NB4 (cell line): Measurements from ENCODE around the gene DPF1.

Experiments used
- DNase-seq: peaks from one replicate; pipeline ENCODE4 v3.0.0; 2010; ENCODE audit warnings: low read depth
- H3K4me3 ChIP-seq: one replicate; pipeline ENCODE4 v1.5.1; 2011; ENCODE audit warnings: mild to moderate bottlenecking, low read depth, low read length, moderate library complexity
- MYC ChIP-seq: IDR thresholded peaks from 2 replicates; pipeline ENCODE4 v1.6.1; 2011; ENCODE audit warnings: low read depth, low read length
- POLR2A ChIP-seq: IDR thresholded peaks from 2 replicates; pipeline ENCODE4 v1.6.1; 2011; ENCODE audit warnings: mild to moderate bottlenecking; ENCODE audit not compliant: insufficient read length; ENCODE audit errors: extremely low read depth
- TF ChIP-seq, protein P1 (sequence below): IDR thresholded peaks from one replicate; pipeline ENCODE4 v1.5.1; 2012; ENCODE audit warnings: low read depth, low read length
- TF ChIP-seq, protein P2 (sequence below): IDR thresholded peaks from 2 replicates; pipeline ENCODE4 v1.6.1; 2011; ENCODE audit warnings: low read depth, low read length

The DPF1 gene

DNA sequence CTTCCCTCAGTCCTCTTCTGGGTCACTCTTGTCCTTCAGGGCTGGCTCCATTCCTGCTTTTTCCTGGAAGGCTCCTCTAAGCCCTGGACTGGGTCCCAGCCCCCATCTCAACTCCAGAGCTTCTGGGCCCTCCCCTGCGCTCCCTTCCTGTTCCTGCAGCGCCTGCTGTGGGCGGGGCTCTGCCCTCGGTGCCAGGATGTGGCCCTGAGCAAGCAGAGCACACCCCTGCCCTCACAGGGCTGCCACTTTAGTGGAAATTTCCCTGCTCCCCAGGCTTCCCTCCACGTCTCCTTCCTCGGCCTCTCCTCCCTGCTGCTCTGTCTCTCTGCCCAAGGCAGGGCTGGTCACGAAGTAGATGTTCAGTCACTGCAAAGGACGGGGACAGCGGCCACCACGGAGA is 28.8 kb downstream of the DPF1 start:
- DNase-seq: no peak
- no peak overlapping the region for H3K4me3 ChIP-seq
- no peak for TF ChIP-seq MYC
- TF ChIP-seq, protein P1, sequence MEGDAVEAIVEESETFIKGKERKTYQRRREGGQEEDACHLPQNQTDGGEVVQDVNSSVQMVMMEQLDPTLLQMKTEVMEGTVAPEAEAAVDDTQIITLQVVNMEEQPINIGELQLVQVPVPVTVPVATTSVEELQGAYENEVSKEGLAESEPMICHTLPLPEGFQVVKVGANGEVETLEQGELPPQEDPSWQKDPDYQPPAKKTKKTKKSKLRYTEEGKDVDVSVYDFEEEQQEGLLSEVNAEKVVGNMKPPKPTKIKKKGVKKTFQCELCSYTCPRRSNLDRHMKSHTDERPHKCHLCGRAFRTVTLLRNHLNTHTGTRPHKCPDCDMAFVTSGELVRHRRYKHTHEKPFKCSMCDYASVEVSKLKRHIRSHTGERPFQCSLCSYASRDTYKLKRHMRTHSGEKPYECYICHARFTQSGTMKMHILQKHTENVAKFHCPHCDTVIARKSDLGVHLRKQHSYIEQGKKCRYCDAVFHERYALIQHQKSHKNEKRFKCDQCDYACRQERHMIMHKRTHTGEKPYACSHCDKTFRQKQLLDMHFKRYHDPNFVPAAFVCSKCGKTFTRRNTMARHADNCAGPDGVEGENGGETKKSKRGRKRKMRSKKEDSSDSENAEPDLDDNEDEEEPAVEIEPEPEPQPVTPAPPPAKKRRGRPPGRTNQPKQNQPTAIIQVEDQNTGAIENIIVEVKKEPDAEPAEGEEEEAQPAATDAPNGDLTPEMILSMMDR: no peak
- no peak for TF ChIP-seq POLR2A
- TF ChIP-seq, protein P2, sequence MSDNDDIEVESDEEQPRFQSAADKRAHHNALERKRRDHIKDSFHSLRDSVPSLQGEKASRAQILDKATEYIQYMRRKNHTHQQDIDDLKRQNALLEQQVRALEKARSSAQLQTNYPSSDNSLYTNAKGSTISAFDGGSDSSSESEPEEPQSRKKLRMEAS: no peak

DNA sequence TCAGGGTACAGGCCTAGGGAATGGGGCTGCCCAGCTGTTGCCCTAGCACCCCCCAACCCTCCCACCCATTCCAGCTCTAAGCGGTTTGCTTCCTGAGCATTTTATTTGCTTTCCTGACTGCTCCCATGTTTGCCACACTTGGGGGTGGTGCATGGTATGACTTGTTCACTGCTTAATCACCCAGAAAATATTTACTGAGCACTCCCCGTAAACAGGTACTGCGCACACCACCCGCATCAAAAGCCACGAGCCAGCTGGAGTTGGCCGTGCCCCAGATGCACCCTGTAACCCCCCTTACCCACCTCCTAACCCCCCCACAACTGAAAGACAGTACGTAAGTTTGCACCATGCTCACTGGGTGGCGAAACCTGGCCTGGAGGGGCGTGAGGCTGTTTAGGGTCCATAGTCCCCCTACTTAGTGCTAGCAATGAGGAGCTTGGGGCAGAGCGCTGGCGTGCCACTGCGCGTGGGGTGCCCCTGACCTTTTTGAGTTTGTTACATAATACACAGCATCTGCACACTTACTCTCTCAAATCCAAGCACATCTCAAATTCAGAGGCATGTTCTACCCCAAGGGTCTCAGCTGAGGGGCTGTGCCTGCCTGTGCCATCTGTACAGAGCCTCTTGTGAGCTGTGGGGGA is 29.8 kb downstream of the DPF1 start:
- no peak for DNase-seq
- no peak overlapping the region for H3K4me3 ChIP-seq
- TF ChIP-seq, protein P1: no peak
- TF ChIP-seq, protein P2: no peak
- TF ChIP-seq MYC: no peak
- no peak for TF ChIP-seq POLR2A

DNA sequence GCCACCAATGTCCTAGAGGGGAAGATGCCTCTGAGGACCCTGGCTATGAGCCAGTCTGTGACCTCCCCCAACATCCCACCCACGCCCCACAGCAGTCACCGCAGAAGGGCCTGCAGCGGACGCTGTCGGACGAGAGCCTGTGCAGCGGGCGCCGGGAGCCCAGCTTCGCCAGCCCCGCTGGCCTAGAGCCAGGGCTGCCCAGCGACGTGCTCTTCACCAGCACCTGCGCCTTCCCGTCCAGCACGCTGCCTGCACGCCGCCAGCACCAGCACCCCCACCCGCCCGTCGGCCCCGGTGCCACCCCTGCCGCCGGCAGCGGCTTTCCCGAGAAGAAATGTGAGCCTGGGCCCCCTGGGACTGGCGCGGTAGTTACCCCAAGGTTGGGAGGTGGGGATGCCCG is 30.6 kb downstream of the DPF1 start:
- no peak for DNase-seq
- TF ChIP-seq MYC (no peak), POLR2A (no peak)
- TF ChIP-seq, protein P1: no peak
- TF ChIP-seq, protein P2: no peak
- no peak overlapping the region for H3K4me3 ChIP-seq

DNA sequence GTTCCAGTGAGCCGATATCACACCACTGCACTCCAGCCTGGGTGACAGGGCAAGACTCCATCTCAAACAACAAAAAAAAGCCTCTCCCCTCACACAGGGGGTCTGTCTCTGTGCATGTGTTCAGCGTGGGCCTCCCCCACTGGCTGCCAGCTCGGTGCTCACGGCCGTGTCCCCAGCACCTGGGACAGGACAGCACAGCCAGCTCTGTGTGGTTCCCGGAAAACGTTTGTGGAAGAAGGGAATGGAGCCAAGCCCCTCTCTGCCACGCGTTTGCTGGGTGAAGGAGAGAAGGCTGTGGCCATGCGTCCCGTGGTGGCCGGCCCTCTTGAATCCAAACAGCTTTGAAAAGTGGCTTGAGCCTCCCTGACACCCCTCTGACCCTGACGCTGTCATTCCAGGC is 32.3 kb downstream of the DPF1 start:
- H3K4me3 ChIP-seq: no peak overlapping the region
- TF ChIP-seq POLR2A (no peak), MYC (no peak)
- TF ChIP-seq, protein P1: no peak
- TF ChIP-seq, protein P2: no peak

DNA sequence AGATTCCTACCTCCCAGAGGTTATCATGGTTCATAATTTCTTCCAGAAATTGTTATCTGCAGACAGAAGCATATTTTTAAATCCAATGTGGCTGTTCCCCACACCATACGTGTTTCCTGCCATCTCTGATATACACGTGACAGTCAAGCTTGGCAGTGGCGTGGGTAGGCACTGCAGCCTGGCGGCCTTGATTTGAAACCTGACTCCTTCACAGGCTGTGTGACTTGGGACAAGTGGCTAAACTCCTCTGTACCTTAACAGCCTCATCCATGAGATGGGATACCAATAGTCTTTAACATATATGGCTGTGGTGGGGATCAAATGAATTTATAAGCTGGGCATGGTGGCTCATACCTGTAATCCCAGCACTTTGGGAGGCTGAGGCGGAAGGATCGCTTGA is 33.2 kb downstream of the DPF1 start:
- TF ChIP-seq, protein P1: no peak
- TF ChIP-seq, protein P2: no peak
- DNase-seq: no peak
- no peak overlapping the region for H3K4me3 ChIP-seq

More for the DNA sequence above, 32.3 kb downstream of the DPF1 start:
- no peak for DNase-seq

DNA sequence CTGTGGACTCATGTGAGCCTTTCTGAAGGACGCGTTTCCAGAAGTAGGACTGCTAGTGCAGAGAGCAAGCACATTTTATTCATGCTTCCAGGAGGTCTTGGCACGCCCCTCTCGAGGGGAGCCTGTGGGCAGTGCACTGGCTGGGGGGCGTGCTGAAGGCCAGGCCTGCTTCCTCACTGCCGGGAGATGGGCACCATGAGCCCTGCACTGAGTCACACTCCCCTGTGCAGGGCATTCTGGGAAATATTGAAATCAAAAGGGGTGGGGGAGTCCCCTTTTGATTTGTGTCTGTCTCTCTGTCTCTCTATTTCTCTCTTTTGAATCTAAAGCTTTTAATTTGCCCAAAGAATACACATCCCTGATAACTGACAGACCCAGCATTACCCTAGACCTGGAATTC is 34.0 kb downstream of the DPF1 start:
- no peak for TF ChIP-seq POLR2A
- no peak for TF ChIP-seq MYC
- TF ChIP-seq, protein P1: no peak
- TF ChIP-seq, protein P2: no peak
- peak; percentile 17 for DNase-seq
- H3K4me3 ChIP-seq: no peak overlapping the region
